Measurements from ENCODE around the gene UBE2G2. TPM values are rescaled to one million over a fixed set of nuclear protein-coding genes. Genes with fewer than 3 reads are reported as not detected.

UBE2G2 gene
- polyA plus RNA-seq, 1 experiment, result 62.2 TPM

GRCh38 chr21:44759628-44760285, 41.9 kb downstream of the UBE2G2 start:
- Histone ChIP-seq H3K27ac (ENCODE audit: low read depth, low read length) (no peak overlapping the region), H3K4me3 (ENCODE audit: low read depth, low read length) (no peak overlapping the region), H3K27me3 (ENCODE audit: control insufficient read depth, insufficient read depth, low read length) (peaks cover 3% of the 10 kb centered on the region), H3K9me3 (ENCODE audit: control insufficient read depth, insufficient read depth, low read length) (no peaks in the 10 kb centered on the region; the same call in 1 of the 2 replicates)
- ChIA-PET POLR2A (no interaction called here), CTCF (interaction anchor here (0.6 kb wide), 1 partner anchor 461 kb away, joined by 3 read pairs; no protein-coding TSS in a partner anchor)
- TF ChIP-seq CTCF (IDR thresholded peaks at IDR 0.05; ENCODE audit: low read depth, low read length), result no peak
- no peak for DNase-seq (ENCODE audit: low read depth, low spot score)

GRCh38 chr21:44758781-44759627, 42.6 kb downstream of the UBE2G2 start:
- Histone ChIP-seq H3K27me3 (ENCODE audit: control insufficient read depth, insufficient read depth, low read length) (peaks cover 3% of the 10 kb centered on the region), H3K9me3 (ENCODE audit: control insufficient read depth, insufficient read depth, low read length) (no peaks in the 10 kb centered on the region; the same call in 1 of the 2 replicates), H3K27ac (ENCODE audit: low read depth, low read length) (no peak overlapping the region), H3K4me3 (ENCODE audit: low read depth, low read length) (no peak overlapping the region)
- TF ChIP-seq CTCF (IDR thresholded peaks at IDR 0.05; ENCODE audit: low read depth, low read length), result no peak
- ChIA-PET CTCF (interaction anchor here (0.6 kb wide), 1 partner anchor 460 kb away, joined by 3 read pairs; no protein-coding TSS in a partner anchor), POLR2A (no interaction called here)
- DNase-seq (ENCODE audit: low read depth, low spot score), result no peak

GRCh38 chr21:44758141-44758561, 43.5 kb downstream of the UBE2G2 start:
- Histone ChIP-seq H3K4me3 (ENCODE audit: low read depth, low read length) (no peak overlapping the region), H3K27me3 (ENCODE audit: control insufficient read depth, insufficient read depth, low read length) (peaks cover 3% of the 10 kb centered on the region), H3K9me3 (ENCODE audit: control insufficient read depth, insufficient read depth, low read length) (peaks cover 2% of the 10 kb centered on the region; the same call in 1 of the 2 replicates), H3K27ac (ENCODE audit: low read depth, low read length) (no peak overlapping the region)
- ChIA-PET CTCF (no interaction called here), POLR2A (no interaction called here)
- DNase-seq (ENCODE audit: low read depth, low spot score), result no peak
- no peak for TF ChIP-seq CTCF (IDR thresholded peaks at IDR 0.05; ENCODE audit: low read depth, low read length)

DNA sequence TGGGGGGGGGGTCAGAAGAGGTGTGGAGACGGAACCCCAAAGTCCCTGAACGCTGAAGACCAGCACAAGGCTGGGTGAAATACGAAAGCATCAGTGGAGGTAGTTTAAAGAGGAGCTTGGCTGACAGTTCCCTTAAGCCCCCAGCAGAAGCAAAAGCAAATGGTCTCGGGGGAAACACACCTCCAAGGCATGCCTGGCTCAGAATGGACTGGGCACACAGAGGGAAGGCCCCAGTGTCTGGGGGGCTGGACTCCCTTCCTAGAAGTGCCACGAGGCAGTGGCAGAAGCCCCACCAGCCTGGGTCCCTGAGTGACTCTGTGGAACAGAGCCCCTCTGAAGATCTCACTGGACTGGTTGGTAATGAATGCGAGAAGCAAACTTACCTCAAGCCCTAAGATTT, 43.9 kb downstream of the UBE2G2 start:
- H3K4me3 ChIP-seq (ENCODE audit: low read depth, low read length), result no peak overlapping the region
- DNase-seq (ENCODE audit: low read depth, low spot score), result no peak
- CTCF ChIA-PET, result no interaction called here
- peaks cover 7% of the 10 kb centered on the region for H3K27me3 ChIP-seq (ENCODE audit: control insufficient read depth, insufficient read depth, low read length)
- TF ChIP-seq CTCF (IDR thresholded peaks at IDR 0.05; ENCODE audit: low read depth, low read length), result no peak
- H3K9me3 ChIP-seq (ENCODE audit: control insufficient read depth, insufficient read depth, low read length), result peaks cover 2% of the 10 kb centered on the region; the same call in 1 of the 2 replicates
- no peak overlapping the region for H3K27ac ChIP-seq (ENCODE audit: low read depth, low read length)
- POLR2A ChIA-PET, result no interaction called here
